Bronchial epithelial cell (primary cell): ENCODE results near the gene TMEM248. TPM values are rescaled to one million over a fixed set of nuclear protein-coding genes. Genes with fewer than 3 reads are reported as not detected.
"Not testable (repeated sequence)": the region's sequence is repeated elsewhere in the genome, so short reads cannot be mapped to it uniquely, and the experiment has no call there.

Source experiments
- DNase-seq: peaks from one replicate; pipeline ENCODE4 v3.0.0-alpha.2; 2010; ENCODE audit warnings: low read depth
- FAIRE-seq: peaks from 2 replicates; lab custom pipeline; 2011; peaks lifted over from hg19 to GRCh38; lab: Jason Lieb, UNC
- H3K27me3 ChIP-seq: 2 replicates; pipeline ENCODE4 v1.5.1; 2011; ENCODE audit warnings: low read length; ENCODE audit not compliant: control insufficient read depth, insufficient read depth
- H3K36me3 ChIP-seq: 2 replicates; pipeline ENCODE4 v1.5.1; 2011; ENCODE audit warnings: low read length; ENCODE audit not compliant: control insufficient read depth, insufficient read depth
- H3K4me3 ChIP-seq: 2 replicates; pipeline ENCODE4 v1.5.1; 2011; ENCODE audit warnings: mild to moderate bottlenecking, low read depth, low read length, control low read depth
- total RNA-seq: library from RNA; depleted of rRNA; stranded (reverse); fragments of >200 nt; gene quantifications from 2 replicates; pipeline ENCODE4 v1.2.1, GENCODE V29; 2014
- TF ChIP-seq, protein P1 (sequence below): IDR thresholded peaks from 2 replicates; pipeline ENCODE4 v1.5.1; 2011; ENCODE audit warnings: mild to moderate bottlenecking, moderate library complexity, low read length, control low read depth, inconsistent platforms; ENCODE audit not compliant: insufficient read depth, severe bottlenecking

The TMEM248 gene, protein sequence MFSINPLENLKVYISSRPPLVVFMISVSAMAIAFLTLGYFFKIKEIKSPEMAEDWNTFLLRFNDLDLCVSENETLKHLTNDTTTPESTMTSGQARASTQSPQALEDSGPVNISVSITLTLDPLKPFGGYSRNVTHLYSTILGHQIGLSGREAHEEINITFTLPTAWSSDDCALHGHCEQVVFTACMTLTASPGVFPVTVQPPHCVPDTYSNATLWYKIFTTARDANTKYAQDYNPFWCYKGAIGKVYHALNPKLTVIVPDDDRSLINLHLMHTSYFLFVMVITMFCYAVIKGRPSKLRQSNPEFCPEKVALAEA
- total RNA-seq: 45.3 and 51.3 TPM in 2 replicates

DNA sequence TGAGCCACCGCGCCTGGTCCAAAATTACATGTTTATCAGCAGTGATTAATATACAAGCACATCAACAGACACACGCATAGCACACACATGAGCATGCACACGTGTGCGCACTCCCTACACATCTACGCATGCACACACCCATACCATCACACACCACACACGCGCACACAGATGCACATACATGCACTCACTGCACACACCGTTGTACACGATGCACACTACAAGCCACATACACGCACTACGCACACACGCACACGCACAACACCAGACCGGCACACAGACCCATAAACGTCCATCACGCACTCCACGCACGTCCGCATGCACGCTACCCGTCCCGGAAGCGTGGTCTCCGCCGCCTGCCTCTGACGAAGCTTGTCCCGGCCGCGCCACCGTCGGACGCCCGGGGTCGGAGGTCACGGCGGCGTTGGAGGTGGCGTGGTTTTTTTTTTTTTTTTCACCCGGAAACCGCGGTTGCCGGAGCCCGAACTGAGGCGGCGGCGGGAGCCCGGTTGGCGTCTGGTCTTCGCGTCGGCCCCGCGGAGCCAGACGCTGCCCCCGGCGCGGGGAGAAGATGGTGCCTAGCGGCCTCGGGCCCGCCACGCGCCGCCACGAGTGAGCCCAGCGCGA, at the start of gene TMEM248:
TMEM248 (plus strand) TSS at position 457 of the 627 bp plus-strand sequence. CDS start 20,641 bp downstream, outside the sequence.
- peak; percentile 52 for DNase-seq
- no peaks in the 10 kb centered on the region for H3K27me3 ChIP-seq
- no peak for FAIRE-seq
- peaks cover 1% of the 10 kb centered on the region for H3K36me3 ChIP-seq
- TF ChIP-seq, protein P1, sequence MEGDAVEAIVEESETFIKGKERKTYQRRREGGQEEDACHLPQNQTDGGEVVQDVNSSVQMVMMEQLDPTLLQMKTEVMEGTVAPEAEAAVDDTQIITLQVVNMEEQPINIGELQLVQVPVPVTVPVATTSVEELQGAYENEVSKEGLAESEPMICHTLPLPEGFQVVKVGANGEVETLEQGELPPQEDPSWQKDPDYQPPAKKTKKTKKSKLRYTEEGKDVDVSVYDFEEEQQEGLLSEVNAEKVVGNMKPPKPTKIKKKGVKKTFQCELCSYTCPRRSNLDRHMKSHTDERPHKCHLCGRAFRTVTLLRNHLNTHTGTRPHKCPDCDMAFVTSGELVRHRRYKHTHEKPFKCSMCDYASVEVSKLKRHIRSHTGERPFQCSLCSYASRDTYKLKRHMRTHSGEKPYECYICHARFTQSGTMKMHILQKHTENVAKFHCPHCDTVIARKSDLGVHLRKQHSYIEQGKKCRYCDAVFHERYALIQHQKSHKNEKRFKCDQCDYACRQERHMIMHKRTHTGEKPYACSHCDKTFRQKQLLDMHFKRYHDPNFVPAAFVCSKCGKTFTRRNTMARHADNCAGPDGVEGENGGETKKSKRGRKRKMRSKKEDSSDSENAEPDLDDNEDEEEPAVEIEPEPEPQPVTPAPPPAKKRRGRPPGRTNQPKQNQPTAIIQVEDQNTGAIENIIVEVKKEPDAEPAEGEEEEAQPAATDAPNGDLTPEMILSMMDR: no peak
- H3K4me3 ChIP-seq: peak within 1 kb of the TSS; percentile 54

DNA sequence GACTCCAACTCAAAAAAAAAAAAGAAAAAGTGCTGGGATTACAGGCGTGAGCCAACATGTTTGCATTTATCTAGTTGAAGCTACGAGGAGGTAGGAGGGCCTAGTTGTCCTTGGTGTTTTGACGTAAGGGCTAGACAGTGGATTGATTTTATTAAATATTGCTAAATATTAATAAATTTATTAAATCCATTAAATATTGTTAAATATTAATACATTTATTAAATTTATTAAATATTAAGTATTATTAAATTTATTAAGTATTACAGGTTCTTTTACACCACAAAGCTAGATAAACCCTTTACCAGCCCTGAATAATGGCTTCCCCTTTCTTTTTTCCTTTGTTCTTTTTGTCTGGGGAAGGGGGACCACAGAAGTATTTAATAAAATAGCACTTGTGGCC, 47.5 kb upstream of the TMEM248 start:
- TF ChIP-seq, protein P1: no peak
- FAIRE-seq: no peak
- no peak for DNase-seq
- Histone ChIP-seq H3K4me3 (no peak overlapping the region), H3K36me3 (no peaks in the 10 kb centered on the region), H3K27me3 (no peaks in the 10 kb centered on the region)

DNA sequence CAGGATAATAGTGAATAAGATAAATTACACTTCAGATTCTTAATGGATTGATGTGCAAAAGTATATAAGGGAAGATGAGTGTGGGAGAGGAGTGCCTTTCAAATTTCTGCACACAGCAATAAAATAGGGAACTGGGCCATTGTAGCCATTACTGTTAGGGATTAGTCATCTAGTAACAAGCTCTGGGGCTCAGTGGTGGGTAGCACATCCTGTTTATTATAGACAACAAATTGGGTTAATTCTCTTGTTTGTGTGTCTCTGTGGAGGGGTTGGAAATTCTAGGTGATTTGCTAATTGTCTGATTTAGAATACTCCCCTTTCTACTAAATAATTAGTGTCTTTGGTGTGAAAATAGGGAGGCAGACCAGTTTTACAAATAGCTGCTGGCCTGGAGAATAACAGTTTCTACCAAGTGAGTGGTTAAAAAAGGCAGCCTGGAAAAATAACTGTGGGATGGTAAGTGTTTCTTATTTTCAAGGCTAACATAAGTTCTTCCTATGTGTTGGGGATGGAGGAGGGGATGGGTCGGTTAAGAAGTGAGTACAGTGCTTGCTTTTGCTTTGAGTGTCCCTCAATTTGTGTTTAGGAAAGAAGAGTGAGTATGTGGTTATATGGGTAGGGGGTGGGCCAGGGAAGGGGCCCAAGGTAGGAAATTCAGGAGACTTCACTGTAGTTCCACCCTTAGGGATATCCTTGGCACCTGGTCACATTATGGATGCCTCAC, 43.3 kb upstream of the TMEM248 start:
- Histone ChIP-seq H3K36me3 (no peaks in the 10 kb centered on the region), H3K4me3 (no peak overlapping the region), H3K27me3 (no peaks in the 10 kb centered on the region)
- DNase-seq (no peak), FAIRE-seq (no peak)
- TF ChIP-seq, protein P1: no peak

DNA sequence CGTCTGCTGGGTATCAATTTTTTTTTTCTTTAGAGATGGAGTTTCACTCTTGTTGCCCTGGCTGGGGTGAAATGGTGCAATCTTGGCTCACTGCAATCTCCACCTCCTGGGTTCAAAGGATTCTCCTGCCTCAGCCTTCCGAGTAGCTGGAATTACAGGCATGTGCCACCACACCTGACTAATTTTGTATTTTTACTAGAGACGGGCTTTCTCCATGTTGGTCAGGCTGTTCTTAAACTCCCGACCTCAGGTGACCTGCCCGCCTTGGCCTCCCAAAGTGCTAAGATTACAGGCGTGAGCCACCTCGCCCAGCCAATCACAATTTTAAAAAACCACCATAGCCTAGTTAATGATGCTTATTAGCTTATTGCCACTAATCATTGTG, 42.7 kb upstream of the TMEM248 start:
- not testable (repeated sequence) for FAIRE-seq, H3K4me3 ChIP-seq, H3K27me3 ChIP-seq, DNase-seq, H3K36me3 ChIP-seq

DNA sequence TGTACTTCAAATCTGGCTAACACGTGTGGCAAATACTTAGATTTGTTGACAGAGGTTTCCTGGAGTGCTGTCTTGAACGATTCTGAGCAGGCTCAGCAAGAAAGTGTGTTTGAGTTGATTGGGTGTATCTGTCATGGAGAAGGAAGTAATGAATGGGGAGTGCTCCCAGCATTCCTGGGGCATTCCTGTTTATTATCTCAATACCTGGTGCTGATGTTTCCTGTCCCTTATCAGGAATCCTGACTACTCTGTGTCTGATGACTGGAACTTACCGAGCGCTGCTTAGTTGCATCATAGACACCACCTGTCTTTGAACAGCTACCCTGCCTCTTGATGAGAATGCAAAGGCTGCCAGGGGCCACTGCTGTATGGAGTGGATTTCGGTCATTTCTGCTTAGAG, 41.0 kb upstream of the TMEM248 start:
- no peak for FAIRE-seq
- DNase-seq: peak; percentile 55
- TF ChIP-seq, protein P1: no peak

DNA sequence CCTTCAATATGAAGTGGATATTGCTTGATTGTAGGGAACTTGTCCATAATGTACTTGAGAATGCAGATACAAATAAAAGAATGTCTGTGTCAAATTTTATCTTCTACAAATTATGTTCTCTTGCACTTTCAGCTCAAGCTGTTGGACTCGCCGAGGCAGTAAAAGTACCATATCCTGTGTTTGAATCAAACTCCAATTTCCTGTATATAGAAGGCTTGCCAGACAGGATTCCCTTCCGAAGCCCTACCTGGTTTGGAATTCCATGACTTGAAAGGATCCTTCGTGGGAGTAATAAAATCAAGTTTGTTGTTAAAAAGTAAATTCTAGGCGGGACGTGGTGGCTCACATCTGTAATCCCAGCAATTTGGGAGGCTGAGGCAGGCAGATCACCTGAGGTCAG, 40.4 kb upstream of the TMEM248 start:
- H3K4me3 ChIP-seq, H3K36me3 ChIP-seq, FAIRE-seq, DNase-seq, H3K27me3 ChIP-seq: not testable (repeated sequence)

More for the DNA sequence above, 41.0 kb upstream of the TMEM248 start:
- no peaks in the 10 kb centered on the region for H3K36me3 ChIP-seq
- H3K4me3 ChIP-seq: no peak overlapping the region
- H3K27me3 ChIP-seq: no peaks in the 10 kb centered on the region
